ENCODE results near the gene ZNF124. TPM values are rescaled to one million over a fixed set of nuclear protein-coding genes. Genes with fewer than 3 reads are reported as not detected.

ZNF124 gene
- total RNA-seq, 3 donors from 2014 or later: 16.8 to 54.2 (median 46.5) TPM

DNA sequence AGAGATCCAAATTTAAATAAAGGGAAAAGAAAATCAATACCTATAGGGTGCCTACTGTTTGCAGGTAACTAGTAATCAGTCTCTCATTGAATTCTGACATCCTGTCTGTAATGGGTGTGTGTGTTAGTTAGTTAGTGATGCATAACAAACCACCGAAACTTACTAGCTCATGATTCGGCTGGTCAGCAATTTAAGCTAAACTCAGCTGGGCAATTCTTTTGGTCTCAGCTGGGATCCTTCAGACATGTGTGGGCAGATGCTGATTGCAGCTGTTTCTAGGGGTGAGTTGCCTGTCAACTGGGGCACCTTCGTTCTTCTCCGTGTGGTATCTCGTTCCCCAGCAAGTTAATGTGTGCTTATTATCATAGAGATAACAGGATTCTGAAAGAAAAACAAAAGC lies 40.2 kb upstream of the ZNF124 start:
- H3K4me1 ChIP-seq: peaks cover 0 to 5% of the 10 kb centered on the region in 2 donors
- H3K4me3 ChIP-seq: no peak overlapping the region
- no peak overlapping the region for H3K27ac ChIP-seq
- intact Hi-C loops (cut with DNase I; ENCODE audit: low total_unique reads): no loop called here
- DNase-seq (ENCODE audit: low spot score in 2 of 2): no peak
- no peaks in the 10 kb centered on the region for H3K9me3 ChIP-seq
- H3K27me3 ChIP-seq: no peaks in the 10 kb centered on the region
- no peaks in the 10 kb centered on the region for H3K36me3 ChIP-seq
- TF ChIP-seq, protein P1, sequence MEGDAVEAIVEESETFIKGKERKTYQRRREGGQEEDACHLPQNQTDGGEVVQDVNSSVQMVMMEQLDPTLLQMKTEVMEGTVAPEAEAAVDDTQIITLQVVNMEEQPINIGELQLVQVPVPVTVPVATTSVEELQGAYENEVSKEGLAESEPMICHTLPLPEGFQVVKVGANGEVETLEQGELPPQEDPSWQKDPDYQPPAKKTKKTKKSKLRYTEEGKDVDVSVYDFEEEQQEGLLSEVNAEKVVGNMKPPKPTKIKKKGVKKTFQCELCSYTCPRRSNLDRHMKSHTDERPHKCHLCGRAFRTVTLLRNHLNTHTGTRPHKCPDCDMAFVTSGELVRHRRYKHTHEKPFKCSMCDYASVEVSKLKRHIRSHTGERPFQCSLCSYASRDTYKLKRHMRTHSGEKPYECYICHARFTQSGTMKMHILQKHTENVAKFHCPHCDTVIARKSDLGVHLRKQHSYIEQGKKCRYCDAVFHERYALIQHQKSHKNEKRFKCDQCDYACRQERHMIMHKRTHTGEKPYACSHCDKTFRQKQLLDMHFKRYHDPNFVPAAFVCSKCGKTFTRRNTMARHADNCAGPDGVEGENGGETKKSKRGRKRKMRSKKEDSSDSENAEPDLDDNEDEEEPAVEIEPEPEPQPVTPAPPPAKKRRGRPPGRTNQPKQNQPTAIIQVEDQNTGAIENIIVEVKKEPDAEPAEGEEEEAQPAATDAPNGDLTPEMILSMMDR (IDR thresholded peaks at IDR 0.05): no peak

DNA sequence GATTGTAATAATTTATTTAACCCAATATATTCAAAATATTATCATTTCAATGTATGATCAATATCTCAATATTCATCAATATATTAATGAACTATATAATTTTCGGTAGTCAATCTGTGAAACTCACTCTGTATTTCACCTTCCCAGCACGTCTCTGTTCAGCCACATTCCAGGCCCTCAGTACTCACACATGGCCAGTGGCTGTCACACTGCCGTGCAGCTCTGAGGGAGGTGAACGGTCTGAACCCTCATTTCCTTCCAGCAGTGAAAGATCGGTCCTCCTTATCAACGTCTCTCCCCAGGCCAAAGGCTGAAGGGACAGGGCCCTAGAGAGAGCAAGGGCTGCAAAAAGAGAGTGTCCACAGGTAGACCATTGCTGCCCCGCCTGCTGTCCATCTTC lies 39.5 kb upstream of the ZNF124 start:
- peak overlapping the region in 1 of 3 donors; percentile 77 for H3K4me3 ChIP-seq
- TF ChIP-seq, protein P1 (IDR thresholded peaks at IDR 0.05): no peak
- no peak for TF ChIP-seq POLR2A (IDR thresholded peaks at IDR 0.05)
- no peak for TF ChIP-seq POLR2AphosphoS5 (IDR thresholded peaks at IDR 0.05)
- intact Hi-C loops (cut with DNase I; ENCODE audit: low total_unique reads): no loop called here

DNA sequence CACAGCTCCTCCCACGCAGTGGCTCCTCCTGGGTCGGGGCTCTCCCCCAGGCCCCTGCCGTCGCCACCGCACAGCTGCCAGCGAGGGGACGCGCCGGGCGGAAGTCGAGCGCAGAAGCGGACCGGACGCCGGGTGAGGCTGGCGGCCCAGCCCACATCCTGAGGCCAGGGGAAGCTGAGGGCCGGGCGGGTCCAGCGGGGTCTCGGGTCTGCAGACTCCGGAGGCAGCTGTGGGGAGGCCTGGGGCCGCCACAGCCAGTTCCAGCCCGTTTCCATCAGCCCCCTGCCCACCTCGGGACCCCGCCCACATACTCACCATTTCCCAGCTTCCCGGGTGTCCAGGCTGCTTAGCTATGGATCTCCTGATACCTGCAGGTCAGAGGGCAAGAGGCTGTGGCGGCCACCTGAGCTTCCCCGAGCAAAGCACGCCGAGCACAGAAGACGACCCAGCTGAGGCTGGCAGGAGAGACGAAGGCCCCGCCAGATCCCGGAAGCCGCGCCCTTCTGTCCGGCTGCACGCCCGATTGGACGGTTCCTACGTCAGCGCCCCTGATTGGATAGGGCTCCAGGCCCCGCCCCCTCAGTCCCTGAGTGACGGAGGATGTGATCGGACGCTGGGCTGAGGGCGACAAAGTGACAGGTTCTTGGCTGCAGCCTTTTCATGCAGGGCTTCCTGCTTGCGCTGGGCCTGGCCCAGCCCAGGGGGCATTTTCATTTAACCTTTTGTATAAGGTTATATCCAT lies 38.7 kb upstream of the ZNF124 start:
- Histone ChIP-seq H3K4me1 (peaks cover 0 to 5% of the 10 kb centered on the region in 2 donors), H3K9me3 (no peaks in the 10 kb centered on the region), H3K36me3 (no peaks in the 10 kb centered on the region), H3K4me3 (peak overlapping the region; percentile 75 to 96 (median 77)), H3K27ac (peak overlapping the region; percentile 84 to 93), H3K27me3 (no peaks in the 10 kb centered on the region)
- intact Hi-C loops (cut with DNase I; ENCODE audit: low total_unique reads): no loop called here
- peak; percentile 97 to 98 for DNase-seq (ENCODE audit: low spot score in 2 of 2)
- peak; percentile 40 to 87 (median 84) for TF ChIP-seq POLR2AphosphoS5 (IDR thresholded peaks at IDR 0.05)
- TF ChIP-seq, protein P1 (IDR thresholded peaks at IDR 0.05): no peak

More for the DNA sequence above, 39.5 kb upstream of the ZNF124 start:
- peaks cover 0 to 5% of the 10 kb centered on the region in 2 donors for H3K4me1 ChIP-seq
- H3K27ac ChIP-seq: peak overlapping the region in 1 of 2 donors; percentile 84
- H3K36me3 ChIP-seq: no peaks in the 10 kb centered on the region
- no peak for DNase-seq (ENCODE audit: low spot score in 2 of 2)
- no peaks in the 10 kb centered on the region for H3K27me3 ChIP-seq
- H3K9me3 ChIP-seq: no peaks in the 10 kb centered on the region

DNA sequence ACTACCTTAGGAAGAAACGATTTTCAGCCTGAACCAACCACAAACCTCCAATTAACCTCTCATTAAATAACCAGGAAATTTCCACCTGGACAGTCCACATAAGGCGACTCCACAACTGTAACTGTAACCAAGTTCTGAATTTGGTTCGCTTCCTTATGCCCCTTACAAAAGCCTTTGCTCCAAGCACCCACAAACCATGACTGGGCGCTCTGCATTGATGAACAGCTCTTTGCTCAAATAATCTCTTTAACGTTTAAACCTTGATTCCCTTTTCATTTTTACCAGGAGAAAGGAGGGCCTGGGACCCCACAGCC lies 38.2 kb upstream of the ZNF124 start:
- no peak for DNase-seq (ENCODE audit: low spot score in 2 of 2)
- Histone ChIP-seq H3K27me3 (no peaks in the 10 kb centered on the region), H3K4me1 (peaks cover 0 to 5% of the 10 kb centered on the region in 2 donors), H3K9me3 (no peaks in the 10 kb centered on the region), H3K36me3 (no peaks in the 10 kb centered on the region), H3K27ac (peak overlapping the region; percentile 84 to 93), H3K4me3 (peak overlapping the region; percentile 75 to 96 (median 77))
- TF ChIP-seq POLR2A (IDR thresholded peaks at IDR 0.05): no peak
- no peak for TF ChIP-seq POLR2AphosphoS5 (IDR thresholded peaks at IDR 0.05)
- TF ChIP-seq, protein P1 (IDR thresholded peaks at IDR 0.05): no peak
- intact Hi-C loops (cut with DNase I; ENCODE audit: low total_unique reads): no loop called here

DNA sequence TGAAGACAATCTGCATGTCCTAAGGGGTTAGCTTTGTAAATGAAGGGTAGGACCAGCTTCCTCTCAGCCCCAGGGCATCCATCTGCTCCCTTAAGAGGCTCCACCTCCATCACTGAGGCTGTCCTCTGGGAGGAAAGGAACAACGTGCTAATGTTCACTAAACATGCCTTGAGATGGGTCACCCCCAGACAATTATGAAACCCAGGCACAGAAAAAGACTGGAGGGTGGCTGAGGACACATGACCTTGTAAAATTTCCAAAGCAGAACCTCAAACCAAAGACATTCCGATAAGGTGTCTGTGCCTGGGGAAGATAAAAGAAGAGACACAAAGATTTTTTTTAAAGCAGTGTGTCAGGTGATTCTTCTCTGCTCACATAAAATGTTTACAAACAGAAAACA lies 37.6 kb upstream of the ZNF124 start:
- H3K4me3 ChIP-seq: peak overlapping the region; percentile 75 to 96 (median 77)
- DNase-seq (ENCODE audit: low spot score in 2 of 2): no peak
- TF ChIP-seq, protein P1 (IDR thresholded peaks at IDR 0.05): no peak
- TF ChIP-seq POLR2AphosphoS5 (IDR thresholded peaks at IDR 0.05) (no peak), POLR2A (IDR thresholded peaks at IDR 0.05) (no peak)
- H3K27ac ChIP-seq: no peak overlapping the region
- H3K36me3 ChIP-seq: no peaks in the 10 kb centered on the region
- H3K27me3 ChIP-seq: no peaks in the 10 kb centered on the region
- peaks cover 0 to 5% of the 10 kb centered on the region in 2 donors for H3K4me1 ChIP-seq
- no peaks in the 10 kb centered on the region for H3K9me3 ChIP-seq
- intact Hi-C loops (cut with DNase I; ENCODE audit: low total_unique reads): no loop called here
